B cell (primary cell): ENCODE measurements around the gene MPPED2.

Experiments used
- CTCF ChIP-seq: fragments of 200-600 bp; IDR thresholded peaks from one replicate; pipeline ENCODE4 v1.8.0; 2022; ENCODE audit warnings: antibody characterized with exemption, mild to moderate bottlenecking
- EZH2 ChIP-seq: IDR thresholded peaks from 2 replicates; pipeline ENCODE4 v1.6.1; 2012; ENCODE audit warnings: borderline replicate concordance, low read depth, mild to moderate bottlenecking, moderate library complexity, low read length; ENCODE audit not compliant: insufficient read depth, poor library complexity, severe bottlenecking

- TF ChIP-seq CTCF = no peak
- TF ChIP-seq EZH2 = no peak
Observed at GRCh38 chr11:30360741-30361140, 225.4 kb downstream of the MPPED2 start.
